Measurements from ENCODE around the gene IREB2. TPM values are rescaled to one million over a fixed set of nuclear protein-coding genes. Genes with fewer than 3 reads are reported as not detected.

The IREB2 gene
- total RNA-seq, 4 donors from 2014 or later = 41.9 to 193 (median 56.7) TPM

- Histone ChIP-seq H3K4me3 (no peak overlapping the region), H3K4me1 (peaks cover 0 to 47% (median 5%) of the 10 kb centered on the region in 4 donors), H3K9me3 (no peaks in the 10 kb centered on the region), H3K27ac (peak overlapping the region in 2 of 4 donors; percentile 57 to 68), H3K36me3 (no peaks in the 10 kb centered on the region), H3K27me3 (no peaks in the 10 kb centered on the region)
- no peak for DNase-seq
- TF ChIP-seq POLR2A (IDR thresholded peaks at IDR 0.05) = no peak
- peak in 4 of 6 experiments; percentile 18 to 65 (median 62) for TF ChIP-seq CTCF (IDR thresholded peaks at IDR 0.05)
These were observed 22.7 kb upstream of the IREB2 start for GRCh38 chr15:78415284-78415683.

GRCh38 chr15:78417754-78418630, 20.0 kb upstream of the IREB2 start:
- Histone ChIP-seq H3K27me3 (no peaks in the 10 kb centered on the region), H3K27ac (peak overlapping the region in 2 of 4 donors; percentile 44 to 55), H3K36me3 (no peaks in the 10 kb centered on the region), H3K4me3 (no peak overlapping the region), H3K9me3 (no peaks in the 10 kb centered on the region), H3K4me1 (peaks cover 0 to 55% (median 5%) of the 10 kb centered on the region in 4 donors)
- TF ChIP-seq POLR2A (IDR thresholded peaks at IDR 0.05) (no peak), CTCF (IDR thresholded peaks at IDR 0.05) (no peak)
- DNase-seq = no peak

GRCh38 chr15:78418686-78419085, 19.3 kb upstream of the IREB2 start:
- Histone ChIP-seq H3K36me3 (no peaks in the 10 kb centered on the region), H3K4me1 (peaks cover 0 to 55% (median 5%) of the 10 kb centered on the region in 4 donors), H3K4me3 (no peak overlapping the region), H3K27me3 (no peaks in the 10 kb centered on the region), H3K9me3 (no peaks in the 10 kb centered on the region), H3K27ac (peak overlapping the region in 2 of 4 donors; percentile 44 to 55)
- no peak for TF ChIP-seq POLR2A (IDR thresholded peaks at IDR 0.05)
- no peak for TF ChIP-seq CTCF (IDR thresholded peaks at IDR 0.05)
- peak in 1 of 3 donors; percentile 63 for DNase-seq

- H3K4me3 ChIP-seq = no peak overlapping the region
- TF ChIP-seq CTCF (IDR thresholded peaks at IDR 0.05) (no peak), POLR2A (IDR thresholded peaks at IDR 0.05) (no peak)
- peak in 1 of 3 donors; percentile 71 for DNase-seq
- peak overlapping the region in 2 of 4 donors; percentile 44 to 55 for H3K27ac ChIP-seq
- no peaks in the 10 kb centered on the region for H3K36me3 ChIP-seq
- no peaks in the 10 kb centered on the region for H3K9me3 ChIP-seq
- H3K4me1 ChIP-seq = peaks cover 0 to 50% (median 5%) of the 10 kb centered on the region in 4 donors
- H3K27me3 ChIP-seq = no peaks in the 10 kb centered on the region
These were observed 18.6 kb upstream of the IREB2 start for GRCh38 chr15:78419367-78419766.

GRCh38 chr15:78420220-78420619, 17.8 kb upstream of the IREB2 start:
- Histone ChIP-seq H3K36me3 (no peaks in the 10 kb centered on the region), H3K27me3 (no peaks in the 10 kb centered on the region), H3K4me1 (peaks cover 0 to 44% (median 4%) of the 10 kb centered on the region in 4 donors), H3K27ac (no peak overlapping the region), H3K4me3 (no peak overlapping the region), H3K9me3 (no peaks in the 10 kb centered on the region)
- TF ChIP-seq CTCF (IDR thresholded peaks at IDR 0.05) (no peak), POLR2A (IDR thresholded peaks at IDR 0.05) (no peak)
- DNase-seq = no peak
